K562 (cell line): Measurements from ENCODE around the gene CTBP2.

Source experiments
- CREB1 ChIP-seq, 2 experiments: sonication (generic) in 1 of 2; formaldehyde crosslinking in 1 of 2; IDR thresholded peaks; 2 replicates each; pipeline versions ENCODE4 v1.6.1 to v1.8.0; 2012 to 2022; ENCODE audit warnings: inconsistent platforms in 1 of 2, mild to moderate bottlenecking in 1 of 2, missing genetic modification reagents in 1 of 2, moderate library complexity in 1 of 2
- HNRNPK ChIP-seq: fragments of 200-400 bp; formaldehyde crosslinking; IDR thresholded peaks from one replicate; pipeline ENCODE4 v1.6.1; 2018; ENCODE audit warnings: mild to moderate bottlenecking, low read depth, low read length; ENCODE audit not compliant: poor library complexity, severe bottlenecking
- KAT2B ChIP-seq: IDR thresholded peaks from one replicate; pipeline ENCODE4 v1.6.1; 2012; ENCODE audit warnings: low read depth, mild to moderate bottlenecking, control low read depth, inconsistent platforms, low read length, moderate library complexity
- KLF16 ChIP-seq: IDR thresholded peaks from 2 replicates; pipeline ENCODE4 v1.6.1; 2016; ENCODE audit warnings: antibody characterized with exemption
- MCM5 ChIP-seq: fragments of 450-650 bp; IDR thresholded peaks from 2 replicates; pipeline ENCODE4 v1.6.1; 2016; ENCODE audit warnings: low read depth
- NR1H2 ChIP-seq: sonication (generic); formaldehyde crosslinking; IDR thresholded peaks from 2 replicates; pipeline ENCODE4 v1.4.0; 2020; ENCODE audit warnings: mild to moderate bottlenecking, missing genetic modification reagents
- SMARCA5 ChIP-seq: fragments of 450-650 bp; IDR thresholded peaks from 2 replicates; pipeline ENCODE4 v1.6.1; 2016
- SMC3 ChIP-seq: conservative IDR thresholded peaks from 2 replicates; pipeline ENCODE4 v1.6.1; 2011; ENCODE audit warnings: low read depth, low read length, improper control_type of control experiment; ENCODE audit not compliant: insufficient read depth
- SRSF1 ChIP-seq: fragments of 200-400 bp; formaldehyde crosslinking; IDR thresholded peaks from 2 replicates; pipeline ENCODE4 v1.6.1; 2017; ENCODE audit warnings: mild to moderate bottlenecking, low read depth, low read length, moderate library complexity
- ZC3H11A ChIP-seq: IDR thresholded peaks from 2 replicates; pipeline ENCODE4 v1.6.1; 2012; ENCODE audit warnings: low read depth, low read length, improper control_type of control experiment
- ZNF274 ChIP-seq: IDR thresholded peaks from 2 replicates; pipeline ENCODE4 v1.6.1; 2011; ENCODE audit warnings: low read depth, mild to moderate bottlenecking, low read length, moderate library complexity, borderline replicate concordance
- TF ChIP-seq, protein P1 (sequence below), 3 experiments: IDR thresholded peaks in 2 of 3; conservative IDR thresholded peaks in 1 of 3; 2 replicates each; pipeline ENCODE4 v1.5.1; 2011 to 2012; ENCODE audit warnings: low read length in 3 of 3, mild to moderate bottlenecking in 3 of 3, control low read depth in 2 of 3, improper control_type of control experiment in 1 of 3, inconsistent platforms in 1 of 3, low read depth in 1 of 3, mixed read lengths in 1 of 3, moderate library complexity in 1 of 3; ENCODE audit not compliant: insufficient read depth in 2 of 3
- TF ChIP-seq, protein P2 (sequence below): sonication (generic); formaldehyde crosslinking; IDR thresholded peaks from 2 replicates; pipeline ENCODE4 v1.8.0; 2023; ENCODE audit warnings: mild to moderate bottlenecking, missing genetic modification reagents

DNA sequence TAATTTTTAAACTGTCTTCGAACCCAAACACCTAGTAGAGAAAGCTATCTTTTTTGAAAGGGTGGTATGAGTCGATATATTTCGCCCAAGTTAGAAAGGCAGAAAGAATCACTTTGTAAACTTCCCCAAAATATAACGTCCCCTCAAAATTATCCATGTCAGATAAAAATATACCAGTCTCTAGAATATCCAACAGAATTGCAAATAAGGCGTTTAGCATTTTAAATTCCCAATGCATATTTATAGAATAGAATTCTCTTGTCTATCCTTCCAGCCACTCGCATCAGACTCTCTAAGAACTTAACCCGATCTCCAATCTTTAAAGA, 2.1 kb downstream of the CTBP2 start:
- TF ChIP-seq ZC3H11A (no peak), SMARCA5 (no peak), HNRNPK (no peak), KAT2B (no peak), KLF16 (no peak), MCM5 (no peak), ZNF274 (no peak), CREB1 (IDR thresholded peaks at IDR 0.05) (no peak), CREB1 (CRISPR knock-in tag; IDR thresholded peaks at IDR 0.05) (no peak), SRSF1 (no peak), SMC3 (no peak), NR1H2 (CRISPR knock-in tag) (no peak)
- TF ChIP-seq, protein P1, sequence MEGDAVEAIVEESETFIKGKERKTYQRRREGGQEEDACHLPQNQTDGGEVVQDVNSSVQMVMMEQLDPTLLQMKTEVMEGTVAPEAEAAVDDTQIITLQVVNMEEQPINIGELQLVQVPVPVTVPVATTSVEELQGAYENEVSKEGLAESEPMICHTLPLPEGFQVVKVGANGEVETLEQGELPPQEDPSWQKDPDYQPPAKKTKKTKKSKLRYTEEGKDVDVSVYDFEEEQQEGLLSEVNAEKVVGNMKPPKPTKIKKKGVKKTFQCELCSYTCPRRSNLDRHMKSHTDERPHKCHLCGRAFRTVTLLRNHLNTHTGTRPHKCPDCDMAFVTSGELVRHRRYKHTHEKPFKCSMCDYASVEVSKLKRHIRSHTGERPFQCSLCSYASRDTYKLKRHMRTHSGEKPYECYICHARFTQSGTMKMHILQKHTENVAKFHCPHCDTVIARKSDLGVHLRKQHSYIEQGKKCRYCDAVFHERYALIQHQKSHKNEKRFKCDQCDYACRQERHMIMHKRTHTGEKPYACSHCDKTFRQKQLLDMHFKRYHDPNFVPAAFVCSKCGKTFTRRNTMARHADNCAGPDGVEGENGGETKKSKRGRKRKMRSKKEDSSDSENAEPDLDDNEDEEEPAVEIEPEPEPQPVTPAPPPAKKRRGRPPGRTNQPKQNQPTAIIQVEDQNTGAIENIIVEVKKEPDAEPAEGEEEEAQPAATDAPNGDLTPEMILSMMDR (IDR thresholded peaks at IDR 0.05 in 2 of 3, conservative IDR thresholded peaks at IDR 0.05 in 1 of 3; ENCODE audit: insufficient read depth in 2 of 3, low read depth in 1 of 3, low read length in 3 of 3) = no peak
- TF ChIP-seq, protein P2, sequence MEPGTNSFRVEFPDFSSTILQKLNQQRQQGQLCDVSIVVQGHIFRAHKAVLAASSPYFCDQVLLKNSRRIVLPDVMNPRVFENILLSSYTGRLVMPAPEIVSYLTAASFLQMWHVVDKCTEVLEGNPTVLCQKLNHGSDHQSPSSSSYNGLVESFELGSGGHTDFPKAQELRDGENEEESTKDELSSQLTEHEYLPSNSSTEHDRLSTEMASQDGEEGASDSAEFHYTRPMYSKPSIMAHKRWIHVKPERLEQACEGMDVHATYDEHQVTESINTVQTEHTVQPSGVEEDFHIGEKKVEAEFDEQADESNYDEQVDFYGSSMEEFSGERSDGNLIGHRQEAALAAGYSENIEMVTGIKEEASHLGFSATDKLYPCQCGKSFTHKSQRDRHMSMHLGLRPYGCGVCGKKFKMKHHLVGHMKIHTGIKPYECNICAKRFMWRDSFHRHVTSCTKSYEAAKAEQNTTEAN (CRISPR knock-in tag) = no peak
